NCI-H1092 treated with DMSO at 0.1 percent for 48 hours (cell line): ENCODE measurements around the gene SCAPER.

Experiments
- DNase-seq: peaks from one replicate; lab custom pipeline; 2025; lab: John Stamatoyannopoulos, UW

The SCAPER gene

DNA sequence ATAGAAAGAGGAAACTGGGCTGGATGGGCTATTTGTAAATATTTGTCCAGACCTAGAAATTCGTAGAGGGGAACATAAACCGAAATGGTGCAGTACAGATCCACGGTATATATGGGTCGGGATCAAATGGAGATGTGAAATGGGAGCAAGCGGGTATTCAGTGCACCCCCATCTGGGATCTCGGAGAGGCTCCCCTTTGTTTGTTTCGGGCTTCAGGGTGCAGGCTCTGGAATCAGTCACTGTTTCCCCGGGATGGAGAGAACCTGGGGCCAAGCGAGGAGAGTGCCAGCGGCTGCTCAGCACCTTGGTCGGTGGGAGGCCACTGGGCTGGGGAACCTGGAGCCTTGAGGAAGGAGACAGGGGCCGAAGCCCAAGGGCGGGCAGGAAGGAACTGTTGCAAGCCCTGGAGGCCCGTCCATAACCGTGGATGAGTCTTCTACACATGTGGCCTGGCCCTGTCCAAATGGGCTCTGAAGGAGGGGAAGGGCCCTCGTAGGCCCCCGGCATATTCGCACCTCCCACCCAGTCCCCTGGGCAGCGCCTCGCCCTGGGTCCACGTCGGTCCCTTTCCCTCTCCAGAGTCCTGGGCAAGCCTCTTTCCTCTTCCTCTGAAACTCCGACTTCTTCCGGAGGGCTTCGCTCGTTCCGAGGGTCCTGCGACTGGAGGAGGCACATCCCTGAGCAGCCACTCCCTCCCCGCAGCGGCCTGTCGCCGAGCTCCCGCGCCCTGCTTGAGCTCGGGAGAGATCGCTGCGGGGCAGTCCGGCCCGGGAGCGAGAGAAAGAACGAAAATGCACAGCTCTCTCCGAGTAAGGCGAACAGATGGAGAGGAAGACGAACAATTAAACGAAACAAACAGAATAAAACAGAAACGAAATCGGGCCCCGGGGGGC is 565.6 kb downstream of the SCAPER start:
- no peak for DNase-seq

DNA sequence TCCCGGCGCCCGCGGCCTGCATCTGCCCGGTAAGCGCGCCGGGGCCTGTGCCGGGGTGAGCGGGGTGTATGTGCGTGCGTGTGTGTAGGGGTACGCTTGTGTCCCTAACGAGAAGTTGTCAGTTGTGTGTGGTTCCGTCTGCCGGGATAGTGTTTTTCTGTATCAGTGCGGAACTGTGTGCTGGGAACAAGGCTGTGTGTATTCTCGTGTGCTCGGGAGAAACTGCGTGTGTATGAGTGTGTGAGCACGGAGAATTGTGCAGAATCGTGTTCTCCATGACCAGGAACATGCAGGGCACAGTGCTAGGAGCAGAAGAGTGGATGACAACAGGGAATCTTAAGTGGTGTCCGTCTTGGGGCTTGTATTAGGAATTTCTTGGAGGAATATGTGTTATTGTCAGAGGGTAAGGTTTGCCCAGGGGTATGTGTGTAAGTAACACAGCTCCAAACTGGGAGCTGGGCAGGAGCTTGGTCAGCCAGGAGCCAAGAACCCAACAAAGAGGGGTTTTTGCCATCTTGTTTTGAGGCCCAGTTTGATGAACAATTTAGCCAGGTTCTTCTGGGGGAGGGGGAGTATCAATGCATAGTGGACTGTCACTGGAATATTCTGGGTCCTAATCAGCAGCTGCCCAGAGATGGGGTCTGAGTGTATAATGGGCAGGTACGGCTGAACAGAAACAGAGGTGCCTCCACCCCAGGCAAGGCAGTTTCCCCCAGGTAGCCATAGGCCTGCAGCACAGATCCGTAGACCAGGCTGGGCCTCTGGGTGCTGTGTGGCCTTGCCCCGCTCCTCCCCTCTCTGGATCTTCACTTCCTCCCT is 566.4 kb downstream of the SCAPER start:
- no peak for DNase-seq

DNA sequence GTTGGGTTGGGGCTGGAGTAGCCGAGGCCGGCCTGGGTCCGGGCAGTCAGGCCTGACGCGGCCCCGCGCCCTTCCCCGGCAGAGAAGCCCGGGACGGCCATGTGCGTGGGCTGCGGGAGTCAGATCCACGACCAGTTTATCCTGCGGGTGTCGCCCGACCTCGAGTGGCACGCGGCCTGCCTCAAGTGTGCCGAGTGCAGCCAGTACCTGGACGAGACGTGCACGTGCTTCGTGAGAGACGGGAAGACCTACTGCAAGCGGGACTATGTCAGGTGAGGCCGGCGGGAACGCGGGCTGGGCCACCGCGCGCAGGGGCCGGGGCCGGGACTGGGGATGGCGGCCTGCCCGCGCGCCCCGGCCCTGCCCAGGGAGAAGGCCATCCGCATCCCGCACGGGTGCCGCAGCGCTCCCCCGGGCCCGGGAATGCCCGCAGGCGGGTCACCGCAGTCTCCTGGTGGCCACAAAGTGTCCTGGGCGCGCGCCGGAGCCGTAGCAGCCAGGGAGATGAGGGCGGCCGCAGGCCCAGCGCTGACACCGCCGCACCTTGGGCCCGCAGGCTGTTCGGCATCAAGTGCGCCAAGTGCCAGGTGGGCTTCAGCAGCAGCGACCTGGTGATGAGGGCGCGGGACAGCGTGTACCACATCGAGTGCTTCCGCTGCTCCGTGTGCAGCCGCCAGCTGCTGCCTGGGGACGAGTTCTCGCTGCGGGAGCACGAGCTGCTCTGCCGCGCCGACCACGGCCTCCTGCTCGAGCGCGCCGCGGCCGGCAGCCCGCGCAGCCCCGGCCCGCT is 567.2 kb downstream of the SCAPER start:
- DNase-seq = no peak

DNA sequence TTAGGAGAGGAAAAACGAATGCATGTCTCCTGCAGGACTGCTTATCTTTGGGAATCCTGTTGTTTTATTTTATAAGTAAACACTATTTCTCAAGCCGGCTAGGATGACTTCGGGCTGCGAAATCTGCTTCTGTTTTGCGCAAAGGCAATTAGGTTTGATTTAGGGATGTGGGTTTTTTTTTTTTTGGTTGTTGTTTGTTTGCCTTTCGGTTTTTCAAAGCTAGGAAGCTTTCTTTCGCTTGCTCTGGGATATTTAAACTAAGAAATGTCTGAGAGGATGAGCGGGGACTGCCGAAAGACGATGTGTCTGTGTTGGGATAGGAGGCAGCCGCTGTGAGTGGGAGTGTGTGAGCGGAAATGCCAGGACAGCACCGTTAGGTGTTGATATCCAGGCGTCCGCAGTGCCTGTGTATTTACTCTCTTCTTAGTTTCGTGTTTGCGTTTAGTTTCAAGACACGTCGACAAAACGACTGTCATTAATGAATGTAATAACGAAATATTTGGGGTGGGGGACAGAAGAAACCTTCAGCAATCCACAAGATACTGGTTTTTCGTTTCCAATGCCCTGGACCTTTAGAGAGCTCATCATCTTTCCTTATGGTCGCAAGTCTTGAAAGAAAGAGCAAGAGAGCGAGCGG is 568.0 kb downstream of the SCAPER start:
- DNase-seq = no peak

DNA sequence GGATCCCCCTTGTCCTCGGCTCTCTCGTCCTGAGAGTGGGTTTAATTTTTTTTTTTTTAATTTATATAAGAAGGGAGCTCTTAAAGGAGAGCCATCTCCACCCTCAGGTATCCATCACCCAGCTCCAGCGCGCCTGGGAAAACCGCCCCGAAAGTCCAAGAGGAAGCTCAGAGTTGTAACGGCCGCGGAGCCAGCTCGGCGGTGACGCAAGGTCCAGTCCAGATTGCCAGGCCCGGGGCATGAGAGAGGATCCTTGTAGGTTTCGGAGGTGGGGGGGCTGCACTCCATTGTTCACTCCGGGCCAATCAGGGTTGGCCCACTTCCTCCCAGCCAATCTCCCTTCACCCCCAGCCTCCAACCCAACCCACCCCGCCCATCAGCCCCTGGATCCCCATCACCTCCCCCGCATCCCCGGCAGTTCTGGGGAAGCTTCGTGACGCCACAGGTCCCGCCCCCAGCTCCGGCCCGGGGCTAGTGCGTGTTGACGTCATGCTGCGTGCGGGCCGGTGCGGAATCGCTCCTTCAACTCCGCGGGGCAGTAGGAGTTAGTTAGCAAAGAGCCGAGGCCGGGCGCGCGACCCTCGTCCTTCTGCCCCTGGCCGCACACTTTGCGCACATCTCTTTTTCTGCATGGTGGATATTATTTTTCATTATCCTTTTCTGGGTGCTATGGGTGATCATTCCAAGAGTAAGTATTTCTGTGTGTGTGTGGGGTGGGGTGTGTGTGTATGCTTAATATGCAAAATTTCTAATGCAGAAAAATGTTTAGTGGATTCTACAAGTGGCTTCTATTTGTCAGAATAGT is 568.7 kb downstream of the SCAPER start, which contains the start of gene ISL2:
TSS of gene ISL2 (plus strand) at position 520 of the 805 bp plus-strand sequence. CDS start at position 631, 111 bp downstream.
- DNase-seq = no peak

DNA sequence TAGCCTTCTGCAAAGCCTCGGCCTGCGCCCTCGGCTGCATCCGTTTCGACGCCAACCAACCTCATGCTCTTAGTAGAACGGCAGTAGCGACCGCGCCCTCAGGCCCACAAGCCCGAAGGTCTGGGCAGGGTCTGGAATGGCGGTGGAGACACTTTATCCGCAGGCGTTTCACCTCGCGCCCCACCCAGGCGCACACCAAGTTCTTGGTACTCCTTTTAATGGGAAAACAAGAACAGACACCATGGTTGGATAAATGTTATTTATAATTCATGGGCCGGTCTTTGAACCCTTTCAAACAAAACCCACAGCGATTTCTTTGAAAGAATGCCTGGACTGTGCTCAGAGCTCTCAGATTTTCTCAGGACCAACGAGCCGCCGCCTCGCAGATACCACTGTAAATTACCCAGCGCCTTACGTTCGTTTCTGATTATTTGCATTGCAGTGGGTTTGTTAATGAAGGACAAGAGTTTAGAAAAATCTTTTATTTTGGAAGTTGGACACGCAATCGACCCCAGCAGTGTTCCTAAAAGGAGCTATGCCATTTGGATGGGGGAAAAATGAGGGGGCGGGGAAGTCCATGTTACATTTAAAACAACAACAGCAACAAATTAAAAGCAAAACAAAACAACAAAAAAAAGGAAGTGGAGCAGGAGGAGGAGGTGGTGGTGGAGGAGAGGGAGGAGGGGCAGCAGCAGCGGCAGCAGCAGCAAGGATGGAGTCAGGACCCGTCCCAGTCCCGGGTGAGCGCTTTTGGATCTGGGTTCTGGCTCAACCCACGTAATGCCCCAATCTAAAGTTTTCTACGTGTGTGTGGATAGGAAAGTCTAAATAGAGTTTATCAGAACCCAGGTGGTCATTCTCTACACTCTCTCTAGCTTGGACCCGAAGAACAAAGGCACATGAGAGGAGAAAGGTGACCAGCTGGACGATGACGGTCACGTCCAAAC is 569.6 kb downstream of the SCAPER start:
- no peak for DNase-seq

DNA sequence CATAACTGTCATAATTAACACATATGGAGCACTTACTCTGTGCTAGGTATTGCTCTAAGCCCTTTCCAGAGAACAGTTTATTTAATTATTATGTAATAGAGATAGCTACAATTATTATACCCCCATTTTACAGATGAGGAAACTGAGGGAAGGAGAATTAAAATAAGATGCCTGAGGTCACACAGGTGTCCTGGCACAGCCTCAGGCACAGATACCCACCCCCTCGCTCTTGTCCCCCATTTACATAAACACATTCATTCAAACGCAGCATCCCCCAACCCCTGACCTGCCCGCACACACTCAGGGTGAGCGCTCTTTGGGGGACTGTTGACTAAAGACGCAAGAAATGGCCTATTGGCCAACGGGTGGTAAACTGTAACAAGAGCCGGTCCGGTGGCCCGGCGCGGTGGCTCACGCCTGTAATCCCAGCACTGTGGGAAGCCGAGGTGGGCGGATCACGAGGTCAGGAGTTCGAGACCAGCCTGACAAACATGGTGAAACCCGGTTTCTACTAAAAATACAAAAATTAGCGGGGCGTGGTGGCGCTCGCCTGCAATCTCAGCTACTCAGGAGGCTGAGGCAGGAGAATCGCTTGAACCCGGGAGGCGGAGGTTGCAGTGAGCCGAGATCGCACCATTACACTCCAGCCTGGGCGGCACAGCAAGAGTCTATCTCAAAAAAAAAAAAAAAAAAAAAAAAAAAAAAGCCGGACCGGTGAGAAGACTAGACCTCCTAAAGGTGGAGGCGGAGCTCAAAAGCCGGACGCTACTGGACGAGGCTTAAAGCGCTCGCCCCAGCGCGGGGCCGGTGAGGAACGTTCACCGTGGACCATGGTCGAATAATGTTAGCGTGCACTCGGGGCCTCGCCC is 570.5 kb downstream of the SCAPER start:
- DNase-seq = no peak

DNA sequence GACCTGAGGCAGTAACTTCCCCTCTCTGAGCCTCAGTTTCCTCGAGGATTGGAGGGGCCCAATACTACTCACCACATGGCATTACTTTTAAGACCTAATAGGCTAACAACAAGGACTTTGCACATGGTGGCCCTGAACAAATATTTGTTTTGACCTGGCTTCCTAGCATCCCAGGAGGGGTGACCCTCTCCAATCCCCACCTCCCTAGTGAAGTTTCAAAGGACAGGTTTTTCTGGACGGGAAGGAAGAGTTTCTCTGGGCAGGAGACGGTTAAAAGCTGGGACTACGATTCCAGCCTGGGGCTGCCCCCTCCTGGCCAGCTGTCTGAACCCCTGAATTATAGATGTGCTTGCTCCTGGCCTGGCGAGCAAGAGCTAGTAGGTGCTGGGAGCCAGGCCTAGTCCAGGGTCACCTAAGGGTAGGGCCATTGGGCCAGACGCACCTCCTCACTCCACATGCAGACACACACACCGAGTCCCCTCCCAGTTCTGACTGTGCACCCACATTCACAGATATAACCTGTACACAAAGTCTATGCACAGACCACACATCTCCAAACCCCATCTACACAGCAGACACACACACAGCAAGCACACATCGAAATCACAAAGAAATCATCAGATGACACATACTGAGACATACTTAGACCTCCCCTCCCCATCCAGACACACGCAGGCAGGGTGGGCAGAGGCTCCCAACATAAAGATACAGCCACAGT is 571.3 kb downstream of the SCAPER start:
- DNase-seq = no peak

DNA sequence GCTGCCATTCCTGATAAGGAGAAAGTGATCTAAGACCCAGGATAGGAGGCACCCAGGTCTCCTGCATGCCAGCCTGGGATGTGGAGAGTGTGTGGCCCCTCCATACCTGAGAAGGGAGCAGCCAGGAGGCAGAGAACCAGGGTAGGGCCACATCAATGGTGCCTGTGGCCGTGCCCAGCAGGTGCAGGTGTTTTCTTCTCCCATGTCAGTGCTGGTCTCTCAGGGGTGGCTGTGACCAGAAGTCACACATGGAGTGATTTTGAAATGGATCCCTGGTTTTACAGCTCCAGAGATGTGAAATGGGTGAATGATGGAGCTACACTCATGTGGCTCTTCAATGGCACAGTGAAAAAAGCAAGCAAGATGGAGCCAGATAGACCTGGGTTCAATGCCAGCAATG is 571.8 kb downstream of the SCAPER start:
- DNase-seq = no peak

DNA sequence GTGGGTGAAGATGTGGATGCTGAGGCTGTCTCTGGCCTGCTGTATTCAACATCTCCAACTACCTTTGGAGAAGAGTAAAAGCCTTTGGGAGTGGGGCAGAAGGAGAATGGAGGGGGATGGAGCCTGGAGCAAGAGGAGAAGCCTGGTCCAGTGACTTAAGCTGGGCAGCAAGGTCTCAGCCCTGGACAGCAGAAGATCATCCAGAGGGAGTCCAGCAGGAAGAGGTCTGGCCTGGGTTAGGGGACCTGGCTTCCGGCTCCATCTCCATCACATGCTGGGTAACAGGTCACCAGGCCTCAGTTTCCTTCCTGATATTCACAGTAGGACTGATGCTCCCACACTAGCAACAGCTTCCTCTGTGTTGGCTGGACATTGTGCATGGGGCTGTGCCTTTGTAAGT is 572.3 kb downstream of the SCAPER start:
- no peak for DNase-seq

DNA sequence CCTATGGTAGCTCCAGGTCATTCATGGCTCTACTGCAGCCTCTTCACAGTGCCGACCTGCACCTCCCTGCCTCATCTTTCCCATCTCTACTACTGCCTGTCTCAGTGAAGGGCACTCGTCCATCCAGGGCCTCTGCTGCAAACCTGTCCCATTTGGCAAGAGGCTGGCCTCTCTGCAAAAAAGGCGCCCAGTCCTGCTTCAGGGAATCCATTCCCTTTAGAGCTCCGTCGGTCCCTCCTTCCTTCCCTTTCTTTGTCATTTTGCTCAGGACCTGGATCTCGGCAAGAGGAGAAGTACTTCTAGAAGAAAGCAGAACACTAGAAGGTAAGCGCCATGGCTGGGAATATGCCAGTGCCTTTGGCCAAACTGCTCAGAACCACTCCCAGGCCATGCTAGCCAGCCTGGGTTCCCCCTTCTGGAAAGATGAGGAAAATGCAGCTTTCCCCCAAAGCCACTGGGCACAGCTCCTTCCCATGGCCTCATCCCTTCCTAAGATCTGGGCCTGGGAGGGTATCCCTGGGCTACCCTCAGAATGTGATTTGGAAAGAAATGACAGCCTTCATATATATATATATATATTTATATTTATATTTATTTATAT is 575.0 kb downstream of the SCAPER start:
- peak; percentile 7 for DNase-seq

DNA sequence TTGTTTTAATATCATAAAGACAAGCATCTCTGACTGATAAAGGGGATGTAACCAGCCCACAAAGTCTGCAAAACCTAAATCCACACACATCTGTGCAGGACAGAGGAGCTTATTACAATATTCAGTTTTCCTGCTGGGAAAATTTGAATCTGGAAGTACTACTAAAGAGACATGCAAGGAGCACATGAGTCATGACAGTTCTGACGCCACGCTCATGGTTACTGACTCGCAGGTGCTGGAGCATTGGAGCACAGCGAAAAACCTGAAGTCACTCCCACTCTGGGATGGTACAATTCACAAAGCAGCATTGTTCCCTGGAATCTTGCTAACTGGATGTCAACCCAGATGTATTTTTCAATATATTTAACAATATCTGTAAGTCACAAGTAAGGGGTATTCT is 576.2 kb downstream of the SCAPER start:
- no peak for DNase-seq

DNA sequence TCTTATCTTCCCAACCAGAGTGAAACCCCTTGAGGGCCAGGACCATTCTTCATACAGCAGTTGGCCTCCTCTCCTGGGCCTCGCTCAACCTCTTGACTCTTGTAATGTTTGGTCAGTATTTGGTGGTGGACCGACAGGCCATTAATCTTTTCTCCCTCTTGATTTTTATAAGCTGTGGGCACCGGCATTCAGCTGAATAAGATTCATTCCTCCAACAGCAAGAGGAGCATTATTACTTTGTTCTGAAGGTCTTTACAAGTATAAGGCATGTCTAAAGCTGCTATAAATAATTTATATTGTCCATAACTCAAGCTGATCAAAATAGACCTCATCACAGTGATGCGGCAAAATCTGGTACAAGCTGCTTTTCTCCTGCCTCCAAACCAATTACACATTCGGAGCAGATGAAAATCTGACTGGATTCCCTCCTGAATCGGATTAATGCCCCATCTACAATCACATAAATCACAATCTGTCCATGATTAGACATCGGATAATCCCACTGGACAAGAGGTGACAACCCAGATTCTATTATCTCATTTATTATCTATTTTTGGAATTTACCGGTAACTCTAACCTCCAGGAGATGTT is 576.9 kb downstream of the SCAPER start:
- no peak for DNase-seq

DNA sequence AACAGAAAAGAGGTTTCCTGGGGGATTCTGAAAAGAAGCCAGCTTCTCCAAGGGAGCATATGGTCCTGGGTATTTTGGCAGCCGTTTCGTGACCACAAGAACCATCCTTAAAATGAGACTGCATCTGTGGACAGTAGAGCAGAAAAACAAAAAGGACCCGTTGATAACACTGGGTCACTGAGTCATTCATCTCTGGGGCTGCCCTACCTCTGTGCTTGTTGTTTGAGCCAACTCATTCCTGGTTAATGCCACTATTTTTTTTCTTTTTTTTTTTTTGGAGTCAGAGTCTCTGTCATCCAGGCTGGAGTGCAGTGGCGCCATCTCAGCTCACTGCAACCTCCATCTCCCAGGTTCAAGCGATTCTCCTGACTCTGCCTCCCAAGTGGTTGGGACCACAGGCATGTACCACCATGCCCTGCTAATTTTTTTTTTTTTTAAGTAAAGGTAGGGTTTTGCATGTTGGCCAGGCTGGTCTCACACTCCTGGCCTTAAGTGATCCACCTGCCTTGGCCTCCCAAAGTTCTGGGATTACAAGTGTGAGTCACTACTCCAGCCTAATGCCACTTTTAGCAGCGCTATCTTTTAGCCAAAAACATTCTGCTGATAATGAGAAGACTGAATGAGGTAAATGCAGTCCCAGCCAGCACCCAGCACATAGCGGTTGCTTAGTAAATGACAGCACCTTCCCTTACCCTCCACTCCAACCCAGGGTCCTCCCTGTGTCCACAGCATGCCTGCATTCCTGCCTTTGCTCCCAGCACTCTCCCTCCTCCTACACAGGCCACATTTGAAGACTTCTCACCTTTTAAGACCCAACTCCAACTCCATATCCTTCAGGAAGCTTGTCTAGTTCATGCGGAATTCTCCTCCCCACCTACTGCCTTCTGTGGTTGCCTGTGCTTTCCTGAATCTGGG is 577.7 kb downstream of the SCAPER start:
- no peak for DNase-seq

DNA sequence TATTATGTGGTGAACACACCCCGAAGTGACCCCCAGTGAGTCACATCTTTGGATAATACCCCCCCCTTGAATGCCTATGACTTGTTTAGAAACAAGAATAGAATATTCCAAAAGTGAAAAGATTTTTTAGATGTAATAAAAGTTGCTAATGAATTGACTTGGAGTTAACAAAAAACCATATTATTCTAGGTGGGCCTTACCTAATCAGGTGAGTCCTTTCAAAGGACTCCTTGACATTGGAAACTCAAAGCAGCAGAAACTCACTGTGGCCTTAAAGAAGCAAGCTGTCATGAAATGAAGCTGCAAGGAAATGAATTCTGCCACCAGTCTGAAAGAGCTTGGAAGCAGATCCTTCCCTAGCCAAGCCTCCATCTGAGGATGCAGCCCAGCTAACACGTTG is 579.4 kb downstream of the SCAPER start:
- DNase-seq = no peak

DNA sequence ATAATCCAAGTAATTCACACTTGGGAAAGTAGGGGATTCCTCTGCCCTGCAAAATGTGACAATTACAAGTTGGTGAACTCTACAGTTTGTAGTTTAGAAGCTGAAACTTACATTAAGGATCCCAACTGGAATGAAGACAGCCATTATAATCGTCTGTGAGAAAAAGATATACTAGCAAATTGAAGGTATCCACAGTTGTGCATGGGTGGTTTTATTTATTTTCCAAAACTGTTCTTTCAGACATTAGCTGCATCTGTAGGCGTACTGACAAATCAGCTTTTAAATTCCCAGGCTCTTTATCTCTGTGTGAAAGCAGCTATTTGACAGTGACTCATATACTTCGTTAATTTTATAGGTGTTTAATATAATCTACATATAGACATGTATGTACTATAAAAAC is 581.1 kb downstream of the SCAPER start:
- no peak for DNase-seq
